Skin epidermis (tissue), 12 donors: ENCODE results near the gene LDLRAD4.
A peak's percentile ranks its signal among the peaks of the same experiment; 100 is the strongest.

ENCODE experiments used
- H3K27ac ChIP-seq, 21 experiments: fragments of 200-600 bp; sonication (generic) in 11 of 21; one replicate each; pipeline ENCODE4 v1.5.0; 2020; ENCODE audit warnings: mild to moderate bottlenecking in 3 of 21, inconsistent platforms in 2 of 21, moderate library complexity in 2 of 21
- H3K4me3 ChIP-seq, 7 experiments: fragments of 200-600 bp; sonication (generic) in 2 of 7; one replicate each; pipeline ENCODE4 v1.5.0; 2020; ENCODE audit warnings: inconsistent platforms in 2 of 7, mild to moderate bottlenecking in 2 of 7, moderate library complexity in 1 of 7

Gene LDLRAD4

DNA sequence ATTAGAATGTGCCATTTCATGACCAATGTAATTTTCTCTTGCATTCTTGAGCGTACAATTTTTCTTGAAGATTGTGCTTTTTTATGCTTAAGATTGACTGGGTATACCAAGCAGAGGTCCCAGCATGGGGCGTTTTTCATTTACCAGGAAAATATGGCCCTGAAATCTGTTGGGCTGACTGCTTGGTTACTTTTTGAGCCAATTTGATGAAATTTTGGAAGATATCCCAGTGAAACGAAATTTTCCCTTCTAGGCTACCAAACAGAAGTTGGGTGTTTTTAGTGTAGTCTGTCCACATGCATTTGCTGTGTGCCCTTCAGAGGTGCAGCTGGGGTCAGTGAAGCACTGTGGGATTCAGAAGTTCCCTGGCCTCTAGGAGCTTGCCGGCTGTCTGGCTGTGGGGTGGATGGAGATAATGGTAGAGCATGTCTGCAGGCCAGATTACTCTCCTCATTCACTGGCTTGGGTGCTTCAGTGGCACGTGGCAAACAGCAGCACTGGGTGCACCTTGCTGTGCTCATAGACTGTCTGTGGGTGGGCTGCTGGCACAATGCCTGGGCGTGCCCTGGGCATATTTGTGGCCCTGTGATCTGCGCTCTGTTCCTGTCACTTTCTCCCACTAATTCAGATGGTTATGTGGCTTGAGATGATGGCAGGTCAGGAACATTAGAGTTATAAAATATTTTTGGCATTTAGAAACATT, 73.3 kb downstream of the LDLRAD4 start:
- Histone ChIP-seq H3K4me3 (no peak overlapping the region), H3K27ac (peak overlapping the region in 1 of 21 experiments; percentile 52)

DNA sequence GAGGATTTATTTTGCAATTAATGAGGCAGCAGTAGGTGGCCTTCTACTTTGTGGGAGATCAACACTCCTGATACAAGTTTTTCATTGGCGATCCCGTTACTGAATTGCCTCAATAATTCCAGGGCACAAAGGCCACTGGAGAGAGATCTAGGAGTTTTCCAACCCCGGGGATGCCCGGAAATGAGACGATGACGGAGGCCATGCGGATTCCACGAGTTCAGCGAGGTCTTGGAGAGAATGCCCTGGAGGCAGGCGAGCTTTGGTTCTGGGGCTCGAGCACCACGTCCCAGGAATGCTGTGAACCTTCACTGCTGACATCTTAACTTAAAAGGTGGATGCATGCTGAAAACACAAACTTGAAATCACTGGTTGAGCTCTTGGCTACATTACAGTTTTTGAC, 74.2 kb downstream of the LDLRAD4 start:
- H3K27ac ChIP-seq, result no peak overlapping the region
- no peak overlapping the region for H3K4me3 ChIP-seq

DNA sequence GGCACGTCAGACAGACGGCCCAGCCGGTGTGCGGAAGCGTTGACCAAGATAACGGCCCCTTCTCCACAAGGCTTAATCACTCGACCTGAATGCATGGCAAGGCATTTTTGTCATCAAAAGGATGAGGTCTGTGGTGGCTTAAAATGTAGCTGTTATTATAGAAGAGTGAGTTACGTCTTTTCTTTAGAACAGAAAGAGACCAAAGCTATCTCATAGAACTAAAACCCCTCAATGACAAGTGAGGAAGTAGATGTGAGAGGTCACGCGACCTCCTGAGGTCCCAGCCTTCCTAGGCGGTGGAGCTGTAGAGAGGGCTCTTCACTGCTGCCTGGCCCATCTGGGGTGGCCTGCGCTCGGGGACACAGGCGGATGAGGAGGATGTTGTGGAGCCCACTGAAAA, 75.7 kb downstream of the LDLRAD4 start:
- no peak overlapping the region for H3K27ac ChIP-seq
- H3K4me3 ChIP-seq, result no peak overlapping the region

DNA sequence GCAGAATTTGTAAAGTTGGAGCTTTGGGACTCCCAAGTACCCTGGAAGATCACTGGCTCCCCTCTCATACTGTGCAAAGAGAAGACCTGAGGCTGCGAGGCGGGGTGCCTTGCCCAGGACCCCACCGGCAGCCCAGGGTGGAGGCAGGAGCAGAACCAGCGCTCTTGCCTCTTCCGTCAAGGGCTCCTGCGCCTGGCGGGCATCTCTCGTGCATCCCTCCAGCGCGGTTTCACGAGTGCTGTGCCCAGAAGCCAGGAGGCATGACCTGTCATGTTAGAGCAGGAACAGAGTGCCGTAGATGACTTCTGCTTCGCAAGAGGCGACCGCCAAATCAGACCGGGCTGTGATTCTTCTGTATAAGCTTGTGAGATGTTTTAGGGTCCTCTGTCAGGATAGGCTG, 77.3 kb downstream of the LDLRAD4 start:
- Histone ChIP-seq H3K27ac (no peak overlapping the region), H3K4me3 (no peak overlapping the region)

DNA sequence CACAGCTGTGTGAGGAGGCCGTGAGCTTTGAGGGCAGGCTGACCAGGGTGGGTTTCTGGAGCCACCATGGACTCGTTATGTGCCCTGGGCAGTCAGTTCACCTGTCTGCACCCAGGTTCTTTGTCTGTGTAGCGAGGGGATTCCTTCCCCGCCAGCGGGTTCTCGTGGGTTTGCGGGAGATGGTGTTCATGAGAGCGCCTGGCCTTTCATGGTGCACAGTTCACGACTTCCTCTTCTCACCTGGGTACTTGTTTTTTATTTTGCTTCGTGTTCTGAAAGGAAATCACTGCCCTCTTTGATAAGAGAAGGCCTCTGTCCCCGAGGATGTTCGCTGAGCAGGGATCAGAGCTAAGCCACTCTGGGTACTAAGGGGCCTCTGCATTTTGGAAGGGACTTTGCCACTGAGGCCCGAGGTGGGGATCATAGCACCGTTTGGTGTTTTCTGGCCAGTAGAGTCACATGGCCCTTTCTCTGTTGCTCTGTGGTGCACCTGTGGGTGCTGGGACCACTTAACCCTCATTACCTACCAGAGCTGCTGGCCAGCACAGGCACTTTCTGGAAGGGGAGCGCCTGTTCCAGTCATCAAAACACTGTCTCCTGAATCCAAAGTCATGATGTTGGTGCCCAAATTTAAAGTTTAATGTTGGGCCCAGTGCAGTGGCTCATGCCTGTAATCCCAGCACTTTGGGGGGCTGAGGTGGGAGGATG, 78.5 kb downstream of the LDLRAD4 start:
- no peak overlapping the region for H3K27ac ChIP-seq
- no peak overlapping the region for H3K4me3 ChIP-seq

DNA sequence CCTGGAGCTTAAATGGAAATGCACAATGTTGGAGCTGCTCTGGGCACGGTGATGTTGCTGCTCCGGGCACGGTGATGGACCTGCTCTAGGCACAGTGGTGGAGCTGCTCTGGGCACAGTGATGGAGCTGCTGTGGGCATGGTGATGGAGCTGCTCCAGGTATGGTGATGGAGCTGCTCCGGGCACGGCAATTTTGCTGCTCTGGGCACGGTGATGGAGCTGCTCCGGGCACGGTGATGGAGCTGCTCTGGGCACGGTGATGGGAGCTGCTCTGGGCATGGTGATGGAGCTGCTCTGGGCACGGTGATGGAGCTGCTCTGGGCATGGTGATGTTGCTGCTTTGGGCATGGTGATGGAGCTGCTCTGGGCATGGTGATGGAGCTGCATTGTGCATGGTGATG, 79.7 kb downstream of the LDLRAD4 start:
- no peak overlapping the region for H3K4me3 ChIP-seq
- no peak overlapping the region for H3K27ac ChIP-seq

DNA sequence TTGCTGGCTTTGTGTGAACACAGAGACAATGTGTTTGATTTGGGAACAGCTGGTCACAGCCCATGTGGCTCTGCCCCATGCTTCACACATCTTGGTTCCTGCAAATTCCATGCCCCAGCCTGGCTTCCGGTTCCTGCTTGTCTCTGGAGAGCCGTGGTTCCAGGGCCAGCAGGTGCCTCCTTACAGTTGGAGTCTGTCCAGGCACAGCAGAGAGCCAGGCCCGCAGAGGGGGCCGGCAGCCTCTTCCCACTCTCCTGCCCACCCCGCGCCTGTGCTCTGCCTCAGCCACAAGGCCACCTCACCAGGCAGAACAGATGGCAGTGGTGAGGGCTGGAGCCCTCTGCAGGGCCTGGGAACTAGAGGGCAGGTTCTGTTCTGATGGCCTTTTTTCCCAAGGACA, 81.5 kb downstream of the LDLRAD4 start:
- no peak overlapping the region for H3K27ac ChIP-seq
- H3K4me3 ChIP-seq, result no peak overlapping the region

DNA sequence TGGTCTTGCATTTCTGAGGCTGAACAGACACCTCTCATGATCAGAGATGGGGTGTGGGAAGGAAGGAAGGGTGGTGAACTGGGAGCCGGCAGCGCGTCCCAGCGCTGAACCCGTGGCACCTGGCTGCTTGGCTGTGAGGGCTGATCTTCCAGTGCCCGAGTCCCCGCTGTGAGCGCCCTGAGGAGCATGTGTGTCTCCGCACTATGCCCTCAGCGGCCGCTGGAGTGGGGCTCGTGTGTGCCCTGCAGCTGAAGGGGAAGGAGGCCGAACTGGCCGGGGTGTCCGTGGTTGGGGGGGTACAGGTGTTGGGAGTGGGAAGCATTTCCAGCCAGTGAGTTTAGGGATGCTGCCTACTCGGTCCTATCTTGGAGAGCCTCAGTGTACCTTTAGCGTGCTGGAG, 82.2 kb downstream of the LDLRAD4 start:
- Histone ChIP-seq H3K27ac (no peak overlapping the region), H3K4me3 (no peak overlapping the region)

DNA sequence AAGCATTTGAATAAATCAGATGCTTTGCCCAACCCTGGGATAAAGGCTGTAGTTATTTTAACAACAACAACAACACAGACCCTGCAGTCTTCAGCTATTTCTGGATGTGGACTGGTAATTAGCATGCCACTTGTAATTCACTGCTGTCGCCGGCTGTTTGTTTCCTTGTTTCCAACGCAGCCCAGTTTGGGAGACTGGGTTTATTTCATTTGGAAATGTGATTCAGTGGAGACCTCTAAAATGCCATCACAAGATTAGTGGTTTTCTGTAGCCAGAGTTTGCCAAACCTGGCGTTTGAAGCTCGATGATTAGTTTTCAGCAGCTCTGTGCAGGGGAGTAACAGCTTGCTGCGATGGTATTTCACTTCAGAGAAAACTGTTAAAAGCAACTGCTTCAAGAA, 83.5 kb downstream of the LDLRAD4 start:
- Histone ChIP-seq H3K4me3 (no peak overlapping the region), H3K27ac (no peak overlapping the region)

DNA sequence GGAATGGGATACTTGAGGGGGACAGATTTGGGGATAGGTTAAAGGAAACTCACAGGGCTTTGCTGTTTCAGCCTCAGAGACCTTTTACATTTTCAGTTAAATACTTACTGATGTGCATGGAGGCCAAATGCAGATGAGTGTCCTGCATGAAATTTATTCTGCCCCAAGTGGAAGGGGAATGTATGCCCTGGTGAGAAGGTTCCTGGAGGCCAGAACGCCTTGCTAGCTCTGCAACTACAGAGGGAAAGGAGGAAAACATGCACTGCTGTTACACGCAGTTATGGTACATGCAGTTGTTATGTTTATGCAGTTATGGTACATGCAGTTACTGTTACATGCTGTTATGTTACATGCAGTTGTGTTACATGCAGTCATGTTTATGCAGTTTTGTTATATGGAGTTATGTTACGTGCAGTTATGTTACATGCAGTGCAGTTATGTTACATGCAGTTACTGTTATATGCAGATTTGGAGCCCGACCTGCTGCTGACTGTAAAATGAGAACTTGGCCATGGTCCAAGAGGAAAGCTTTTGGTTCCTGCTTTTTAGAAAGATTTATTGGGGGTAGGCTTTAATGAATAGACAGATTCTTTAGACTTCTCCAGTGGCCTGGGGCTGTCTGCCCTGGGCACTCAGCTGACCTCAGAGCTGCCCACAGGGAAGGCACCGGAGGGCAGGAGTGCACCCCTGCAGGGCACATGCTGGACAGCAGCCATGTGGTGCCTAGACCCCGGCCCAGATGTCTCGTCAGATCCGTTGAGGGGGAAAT, 84.1 kb downstream of the LDLRAD4 start:
- Histone ChIP-seq H3K4me3 (no peak overlapping the region), H3K27ac (no peak overlapping the region)

DNA sequence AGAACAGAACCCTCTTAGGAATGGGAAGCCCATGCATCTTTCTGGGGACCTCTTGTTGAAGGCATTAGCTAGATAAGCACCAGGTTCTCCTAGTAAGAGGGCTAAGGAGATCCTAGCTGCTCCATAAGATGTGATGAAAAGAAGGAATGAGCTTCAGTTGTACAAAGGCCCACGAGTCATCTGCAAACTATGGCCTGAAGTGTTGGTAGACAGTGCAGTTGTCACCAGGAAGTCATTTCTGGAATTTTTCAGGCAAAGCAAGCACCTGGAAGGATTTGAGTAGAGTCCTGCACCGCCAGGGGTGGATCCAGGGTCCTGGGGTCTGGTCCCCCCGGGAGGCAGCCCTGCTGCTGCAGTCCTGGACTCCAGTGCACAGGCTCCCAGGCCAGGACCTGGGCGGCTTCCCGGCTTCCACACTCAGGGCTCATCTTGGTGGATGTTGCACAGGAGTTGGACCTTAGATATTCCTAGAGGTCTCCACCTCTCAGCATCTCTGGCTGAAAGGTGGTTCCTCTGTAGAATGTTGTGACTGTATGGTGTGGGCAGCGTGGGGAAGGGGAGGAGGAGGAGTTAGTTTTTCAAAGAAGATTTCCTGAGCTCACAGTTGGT, 85.3 kb downstream of the LDLRAD4 start:
- no peak overlapping the region for H3K27ac ChIP-seq
- H3K4me3 ChIP-seq, result no peak overlapping the region

DNA sequence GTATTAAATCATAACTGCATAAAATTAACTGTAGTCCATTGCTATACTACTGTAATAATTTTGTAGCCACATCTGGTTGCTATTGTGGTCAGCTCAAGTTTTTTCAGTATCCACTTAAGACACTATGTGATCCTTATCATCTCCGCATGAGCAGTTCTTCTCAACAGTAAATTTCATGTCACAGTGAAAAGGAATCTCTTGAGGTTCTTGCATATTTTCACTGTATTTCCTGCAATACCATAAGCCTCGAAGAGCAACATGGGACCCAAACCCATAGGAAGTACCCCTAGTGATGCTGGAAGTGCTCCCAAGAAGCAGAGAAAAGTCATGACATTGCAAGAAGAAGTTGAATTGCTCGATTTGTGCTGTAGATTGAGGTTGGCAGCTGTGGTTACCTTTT, 86.7 kb downstream of the LDLRAD4 start:
- Histone ChIP-seq H3K4me3 (no peak overlapping the region), H3K27ac (no peak overlapping the region)

DNA sequence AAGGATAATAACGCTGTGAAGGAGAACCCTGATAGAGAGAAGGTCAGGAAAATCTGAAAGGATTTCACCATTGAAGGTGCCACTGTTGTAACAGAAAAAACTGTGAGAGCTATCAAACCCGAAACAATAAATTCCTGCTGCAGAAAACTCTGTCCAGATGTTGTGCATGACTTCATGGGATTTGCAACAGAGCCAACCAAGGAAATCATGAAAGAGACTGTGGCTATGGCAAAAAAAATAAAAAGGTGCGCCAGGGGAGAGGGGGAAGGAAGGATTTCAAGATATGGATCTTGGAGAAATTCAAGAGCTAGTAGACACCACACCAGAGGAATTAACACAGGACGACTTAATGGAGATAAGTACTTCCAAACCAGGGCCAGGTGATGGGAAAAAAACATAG, 88.0 kb downstream of the LDLRAD4 start:
- Histone ChIP-seq H3K27ac (no peak overlapping the region), H3K4me3 (no peak overlapping the region)

DNA sequence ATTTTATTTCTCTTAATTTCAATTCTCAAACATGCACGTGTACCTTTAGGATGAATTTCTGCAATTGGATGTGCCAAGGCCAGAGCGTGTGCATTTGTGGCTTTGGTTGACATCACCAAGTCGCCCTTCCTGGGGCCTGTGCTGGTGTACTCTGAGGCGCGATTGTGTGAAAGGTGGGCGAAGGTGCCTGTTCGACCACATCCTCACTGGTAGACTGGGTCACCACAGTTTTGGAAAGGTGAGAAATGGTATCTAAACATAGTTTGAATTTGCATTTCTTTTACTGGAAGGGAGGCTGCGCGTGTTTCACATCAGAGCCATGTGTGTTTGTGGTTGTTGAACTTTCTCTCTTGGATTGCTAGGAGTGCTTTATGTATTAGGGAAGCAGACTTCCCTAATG, 89.8 kb downstream of the LDLRAD4 start:
- H3K27ac ChIP-seq, result no peak overlapping the region
- H3K4me3 ChIP-seq, result no peak overlapping the region

DNA sequence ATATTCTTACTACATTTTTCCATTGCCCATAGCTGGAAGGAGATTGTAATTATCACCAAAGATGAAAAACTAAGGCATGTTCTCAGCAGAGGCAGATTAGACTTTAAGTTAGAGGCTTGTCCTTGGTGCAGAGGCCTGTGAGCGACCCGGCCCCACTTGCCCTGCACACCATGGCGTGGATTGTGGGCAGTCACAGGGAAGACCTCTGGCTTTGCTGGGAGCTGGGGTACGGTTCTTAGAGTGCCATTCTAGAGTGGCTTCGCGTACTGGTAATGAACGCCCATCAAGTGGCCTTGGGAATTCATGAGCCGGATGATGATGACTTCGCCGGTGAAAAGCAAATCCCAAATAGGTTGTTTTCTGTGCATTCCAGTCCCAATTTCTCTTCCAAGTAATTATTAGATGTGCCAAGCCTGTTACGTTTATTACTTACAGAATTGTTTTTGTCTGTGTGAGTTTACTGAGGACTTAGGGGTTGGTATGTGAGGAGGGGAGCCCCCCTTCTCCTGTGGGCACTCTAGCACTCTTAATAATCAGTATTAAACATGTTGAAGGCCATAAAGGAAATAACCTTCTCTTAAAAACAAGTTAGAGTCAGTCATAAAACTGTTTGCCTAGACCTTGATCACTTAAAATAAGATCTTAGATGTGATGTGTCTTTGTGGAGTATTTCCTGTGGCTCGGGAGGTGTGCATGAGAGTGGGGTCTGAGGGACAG, 90.6 kb downstream of the LDLRAD4 start:
- no peak overlapping the region for H3K27ac ChIP-seq
- no peak overlapping the region for H3K4me3 ChIP-seq

DNA sequence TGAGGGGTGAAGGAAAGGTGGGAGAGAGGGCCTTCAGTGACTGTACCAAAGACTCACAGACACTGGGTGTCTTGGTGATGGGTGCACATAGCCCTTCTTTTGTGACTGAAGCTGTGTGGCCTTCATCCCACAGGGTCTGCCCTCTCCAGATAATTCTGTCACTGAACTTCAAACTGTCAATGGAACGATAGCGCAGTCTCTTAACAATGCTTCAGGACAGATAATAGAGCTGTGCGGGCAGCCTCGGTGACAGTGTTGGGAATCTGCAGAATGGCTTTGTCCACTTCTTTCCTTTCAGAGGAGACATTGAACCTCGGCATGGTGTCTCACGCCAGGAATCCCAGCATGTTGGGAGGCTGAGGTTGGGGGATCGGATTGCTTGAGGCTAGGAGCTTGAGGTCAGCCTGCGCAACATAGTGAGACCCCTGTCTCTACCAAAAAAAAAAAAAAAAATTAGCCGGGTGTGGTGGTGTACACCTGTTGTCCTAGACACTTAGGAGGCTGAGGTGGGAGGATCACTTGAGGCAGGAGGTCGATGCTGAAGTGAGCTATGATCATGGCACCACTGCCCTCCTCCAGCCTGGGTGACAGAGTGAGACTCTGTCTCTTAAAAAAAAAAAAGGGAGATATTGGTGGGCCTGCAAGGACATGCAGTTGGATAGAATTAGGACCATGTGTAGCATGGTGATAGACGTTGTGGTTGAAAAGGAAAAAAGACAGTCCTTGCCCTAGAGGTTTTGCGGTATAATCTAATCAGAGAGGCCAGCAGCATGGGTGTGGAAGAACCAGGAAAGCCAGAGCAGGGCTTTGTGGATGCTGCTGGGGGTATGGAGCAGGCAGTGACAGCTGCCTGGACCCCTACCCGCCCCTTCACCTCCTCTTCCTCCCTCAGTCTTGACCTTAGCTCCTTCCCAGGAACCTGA, 91.4 kb downstream of the LDLRAD4 start:
- Histone ChIP-seq H3K27ac (no peak overlapping the region), H3K4me3 (no peak overlapping the region)

DNA sequence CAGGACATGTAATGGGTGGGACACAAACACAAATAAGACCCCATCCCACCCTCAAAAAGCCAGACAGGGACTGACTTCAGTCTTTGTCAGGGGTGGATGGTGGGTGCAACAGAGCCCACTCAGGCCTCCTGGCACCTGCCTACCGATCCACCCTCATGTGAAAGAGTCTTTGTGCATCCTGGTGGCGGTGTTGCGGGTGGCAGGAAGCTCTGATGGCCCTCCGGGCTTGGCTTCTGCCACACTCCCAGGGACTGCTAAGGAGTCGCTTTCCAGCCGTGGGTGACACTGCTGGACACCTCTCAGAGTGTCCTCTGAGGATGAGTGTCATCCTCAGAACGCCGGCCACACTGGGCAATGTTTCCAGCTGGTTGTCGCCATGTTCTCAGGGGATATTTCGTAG, 92.6 kb downstream of the LDLRAD4 start:
- H3K27ac ChIP-seq, result no peak overlapping the region
- H3K4me3 ChIP-seq, result no peak overlapping the region

DNA sequence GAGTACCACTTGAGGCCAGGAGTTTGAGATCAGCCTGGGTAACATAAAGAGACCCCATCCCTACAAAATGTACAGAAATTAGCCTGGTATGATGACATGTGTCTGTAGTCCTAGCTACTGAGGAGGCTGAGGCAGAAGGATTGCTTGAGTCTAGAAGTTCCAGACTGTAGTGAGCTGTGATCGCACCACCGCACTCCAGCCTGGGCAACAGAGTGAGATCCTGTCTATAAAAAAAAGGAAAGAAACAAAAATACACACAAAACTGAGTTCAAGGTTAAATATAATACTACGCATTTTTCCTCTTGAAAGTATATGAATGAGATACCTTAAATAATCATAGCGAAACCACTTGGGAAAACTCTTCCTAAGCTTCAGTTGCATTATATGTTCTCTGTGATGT, 94.0 kb downstream of the LDLRAD4 start:
- Histone ChIP-seq H3K27ac (no peak overlapping the region), H3K4me3 (no peak overlapping the region)
